Ovary (tissue), 3 donors: Measurements from ENCODE around the gene PLPP1.

Source experiments
- EP300 ChIP-seq: sonication (generic); formaldehyde crosslinking; IDR thresholded peaks from one replicate; pipeline ENCODE4 v1.6.1; 2017; ENCODE audit warnings: antibody characterized with exemption
- POLR2A ChIP-seq: fragments of 450-650 bp; IDR thresholded peaks from one replicate; pipeline ENCODE4 v1.6.1; 2017; ENCODE audit warnings: antibody characterized with exemption, mild to moderate bottlenecking, moderate library complexity
- TF ChIP-seq, protein P1 (sequence below), 3 donors: fragments of 450-650 bp in 2 of 3; fragments of 200-600 bp in 1 of 3; IDR thresholded peaks; one replicate each; pipeline versions ENCODE4 v1.5.1 to v1.8.0; 2016 to 2022; ENCODE audit warnings: antibody characterized with exemption in 3 of 3, mild to moderate bottlenecking in 1 of 3
- donor health status: DM: no; HTN: no; CAD: no.

DNA sequence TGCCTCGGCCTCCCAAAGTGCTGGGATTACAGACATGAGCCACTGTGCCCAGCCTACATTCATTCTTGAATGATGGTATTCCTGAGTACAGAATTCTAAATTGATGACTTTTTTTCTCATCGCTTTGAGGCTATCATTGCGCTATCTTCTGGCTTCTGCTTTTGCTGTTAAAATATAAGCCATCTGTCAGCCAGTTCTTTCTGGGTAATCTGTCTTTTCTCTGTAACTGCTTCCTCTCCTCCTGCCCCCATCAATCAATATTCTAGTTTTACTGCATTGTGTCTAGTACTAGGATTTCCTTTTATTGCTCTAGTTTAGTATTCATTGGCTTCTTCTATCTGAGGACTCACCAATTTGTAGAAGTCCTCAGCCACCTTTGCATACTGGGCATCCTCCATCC lies 89.0 kb downstream of the PLPP1 start:
- TF ChIP-seq, protein P1, sequence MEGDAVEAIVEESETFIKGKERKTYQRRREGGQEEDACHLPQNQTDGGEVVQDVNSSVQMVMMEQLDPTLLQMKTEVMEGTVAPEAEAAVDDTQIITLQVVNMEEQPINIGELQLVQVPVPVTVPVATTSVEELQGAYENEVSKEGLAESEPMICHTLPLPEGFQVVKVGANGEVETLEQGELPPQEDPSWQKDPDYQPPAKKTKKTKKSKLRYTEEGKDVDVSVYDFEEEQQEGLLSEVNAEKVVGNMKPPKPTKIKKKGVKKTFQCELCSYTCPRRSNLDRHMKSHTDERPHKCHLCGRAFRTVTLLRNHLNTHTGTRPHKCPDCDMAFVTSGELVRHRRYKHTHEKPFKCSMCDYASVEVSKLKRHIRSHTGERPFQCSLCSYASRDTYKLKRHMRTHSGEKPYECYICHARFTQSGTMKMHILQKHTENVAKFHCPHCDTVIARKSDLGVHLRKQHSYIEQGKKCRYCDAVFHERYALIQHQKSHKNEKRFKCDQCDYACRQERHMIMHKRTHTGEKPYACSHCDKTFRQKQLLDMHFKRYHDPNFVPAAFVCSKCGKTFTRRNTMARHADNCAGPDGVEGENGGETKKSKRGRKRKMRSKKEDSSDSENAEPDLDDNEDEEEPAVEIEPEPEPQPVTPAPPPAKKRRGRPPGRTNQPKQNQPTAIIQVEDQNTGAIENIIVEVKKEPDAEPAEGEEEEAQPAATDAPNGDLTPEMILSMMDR (IDR thresholded peaks at IDR 0.05), result no peak
- TF ChIP-seq POLR2A (no peak), EP300 (no peak)
